GM12872 (cell line): ENCODE results near the gene RNASE13.

Experiments
- CTCF ChIP-seq: IDR thresholded peaks from 3 replicates; pipeline ENCODE4 v1.5.1; 2011; ENCODE audit warnings: low read depth, mild to moderate bottlenecking, low read length, moderate library complexity; ENCODE audit not compliant: insufficient read depth

RNASE13 gene

GRCh38 chr14:21034707-21035106 lies at the start of gene RNASE13:
Gene RNASE13, minus strand, starts transcription at chr14:21034807. Its CDS starts 519 bp downstream, at chr14:21034288.
- TF ChIP-seq CTCF: no peak

- no peak for TF ChIP-seq CTCF
These were observed 49.8 kb upstream of the RNASE13 start for GRCh38 chr14:21084396-21084795.

- TF ChIP-seq CTCF: no peak
These were observed 49.1 kb upstream of the RNASE13 start for GRCh38 chr14:21083565-21084325.

- no peak for TF ChIP-seq CTCF
These were observed 47.0 kb upstream of the RNASE13 start for GRCh38 chr14:21081521-21082142.

GRCh38 chr14:21078726-21079125 lies 44.1 kb upstream of the RNASE13 start:
- no peak for TF ChIP-seq CTCF

- no peak for TF ChIP-seq CTCF
These were observed 43.7 kb upstream of the RNASE13 start for GRCh38 chr14:21078287-21078686.

GRCh38 chr14:21077672-21078071 lies 43.1 kb upstream of the RNASE13 start:
- TF ChIP-seq CTCF: no peak
